ENCODE data around the gene TMEM179.
"Not testable (repeated sequence)": the region's sequence is repeated elsewhere in the genome, so short reads cannot be mapped to it uniquely, and the experiment has no call there.

Gene TMEM179

DNA sequence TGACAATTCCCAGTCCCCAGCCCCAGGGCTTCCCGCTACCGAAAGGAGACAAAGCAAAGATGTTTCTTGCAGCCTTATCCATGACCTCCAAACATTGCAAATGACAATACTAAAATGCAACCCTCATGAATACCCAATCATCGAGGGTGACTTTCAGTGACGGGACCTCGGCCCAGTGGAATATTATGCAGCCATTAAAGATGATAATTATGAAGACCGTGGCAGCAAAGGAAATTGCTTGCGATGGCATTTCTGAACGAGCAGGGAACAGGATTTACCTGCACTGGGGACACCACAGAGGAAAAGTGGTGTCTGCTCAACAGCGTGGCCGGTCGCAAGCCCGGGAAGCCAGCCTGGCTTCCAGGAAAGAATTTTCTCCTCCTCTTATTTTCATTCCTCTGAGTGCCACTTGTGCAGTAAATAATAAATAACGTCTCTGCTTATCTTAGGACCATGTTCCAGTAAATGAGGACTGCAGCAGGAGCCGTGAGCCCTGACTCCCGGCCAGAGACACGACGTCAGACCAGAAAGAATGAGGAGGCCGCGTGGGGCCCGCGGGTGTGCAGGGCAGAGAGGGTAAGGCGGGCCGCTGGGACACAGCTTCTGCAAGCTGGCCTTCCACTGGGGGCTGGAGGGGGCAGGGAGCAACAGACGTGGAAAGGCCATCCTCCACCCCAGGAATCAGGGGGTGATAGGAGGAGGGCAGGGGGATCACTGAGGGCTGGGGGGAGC lies 18.4 kb downstream of the TMEM179 start:
- no peak for DNase-seq

DNA sequence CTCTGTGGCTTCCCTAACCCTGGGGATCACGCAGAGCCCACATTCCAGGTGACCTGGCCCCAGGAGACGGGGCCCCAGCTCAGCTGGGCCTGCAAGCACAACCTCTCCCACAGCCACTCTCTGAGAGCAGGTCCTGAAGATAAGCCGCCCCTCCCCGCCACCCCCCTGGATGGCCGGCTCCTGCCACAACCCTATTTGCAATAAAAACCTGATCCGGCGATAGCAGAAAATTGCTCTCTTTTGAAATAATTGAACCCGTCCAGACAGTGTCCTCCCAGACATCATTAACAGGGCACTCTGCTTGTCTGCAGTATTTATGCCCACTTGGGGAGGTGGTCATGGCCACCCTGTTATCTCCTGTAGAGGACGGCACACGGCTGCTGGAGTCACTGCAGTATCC lies 20.0 kb downstream of the TMEM179 start:
- no peak for DNase-seq

DNA sequence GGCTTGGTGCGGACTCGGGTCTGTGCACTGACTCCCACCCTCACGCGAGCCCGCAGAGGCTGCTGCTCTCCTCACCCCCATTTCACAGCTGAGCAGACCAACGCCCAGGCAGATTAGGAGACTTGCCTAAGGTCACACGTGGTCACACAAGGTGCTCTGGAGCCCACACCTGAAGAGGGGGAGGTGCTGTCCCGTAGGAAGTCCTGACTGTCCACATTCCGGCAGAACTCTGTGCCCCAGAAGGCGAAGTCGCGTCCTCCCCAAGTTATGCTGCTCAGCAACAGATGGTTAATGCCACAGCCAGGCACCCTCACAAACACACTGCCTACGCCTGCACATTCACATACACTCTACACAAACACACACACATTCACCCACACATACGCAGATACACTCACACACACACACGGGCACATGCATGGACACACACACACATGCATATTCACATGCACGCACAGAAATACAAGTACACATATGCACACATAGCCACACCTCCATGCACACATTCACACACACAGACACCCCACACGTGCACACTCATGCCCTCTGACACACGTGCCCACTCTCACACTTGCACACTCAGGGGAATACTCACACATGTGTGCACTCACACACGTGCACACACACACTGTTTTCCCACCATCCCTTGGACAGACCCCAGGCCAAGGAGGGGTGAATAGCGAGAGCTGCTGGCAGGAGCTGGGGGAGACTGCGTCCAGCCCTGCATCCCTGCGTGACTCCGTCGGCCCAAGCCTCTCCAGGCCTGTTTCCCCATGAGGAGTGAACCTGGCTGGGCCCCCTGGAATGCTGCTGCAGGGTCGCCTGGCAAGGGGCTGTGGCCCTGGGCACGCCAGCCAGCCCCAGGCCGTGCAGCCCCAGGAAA lies 20.9 kb downstream of the TMEM179 start:
- DNase-seq = no peak

DNA sequence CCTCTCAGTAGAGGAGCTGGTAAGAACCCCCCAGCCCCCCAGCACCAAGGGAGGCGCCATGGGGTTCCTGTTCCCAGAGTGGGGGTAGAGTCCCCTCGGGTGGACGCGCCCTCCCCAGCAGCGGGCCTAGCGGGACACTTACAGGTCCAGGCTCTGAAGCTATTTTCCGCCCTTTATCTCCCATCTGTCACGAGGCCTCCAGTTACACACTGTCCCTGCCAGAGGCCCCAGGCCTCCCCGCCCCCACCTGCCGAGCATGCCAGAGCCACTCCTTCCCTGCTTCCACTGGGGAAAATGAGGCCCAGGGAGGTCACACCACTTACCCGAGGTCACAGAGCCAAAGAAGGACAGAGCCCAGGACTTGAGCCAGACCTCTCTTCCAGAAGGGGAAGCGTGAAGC lies 21.9 kb downstream of the TMEM179 start:
- DNase-seq = no peak

DNA sequence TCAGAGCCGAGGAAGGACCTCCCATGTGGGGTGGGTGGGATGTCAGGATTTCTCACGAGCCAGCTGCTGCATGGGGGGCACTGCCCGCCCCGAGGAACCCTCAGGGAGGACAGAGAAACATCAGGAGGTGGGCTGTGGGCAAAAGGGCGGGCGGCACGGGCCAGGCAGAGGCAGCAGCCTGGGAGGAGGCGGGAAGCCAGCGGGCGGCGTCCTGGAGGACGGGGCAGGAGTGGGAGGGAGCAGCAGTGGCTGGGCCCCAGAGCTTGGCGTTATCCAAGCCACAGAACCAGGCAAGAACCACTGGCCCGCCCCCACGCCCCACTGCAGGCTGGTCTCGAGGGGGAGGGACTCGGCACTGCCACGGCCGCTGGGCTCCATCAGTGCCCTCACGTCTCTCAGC lies 22.6 kb downstream of the TMEM179 start:
- DNase-seq = no peak

DNA sequence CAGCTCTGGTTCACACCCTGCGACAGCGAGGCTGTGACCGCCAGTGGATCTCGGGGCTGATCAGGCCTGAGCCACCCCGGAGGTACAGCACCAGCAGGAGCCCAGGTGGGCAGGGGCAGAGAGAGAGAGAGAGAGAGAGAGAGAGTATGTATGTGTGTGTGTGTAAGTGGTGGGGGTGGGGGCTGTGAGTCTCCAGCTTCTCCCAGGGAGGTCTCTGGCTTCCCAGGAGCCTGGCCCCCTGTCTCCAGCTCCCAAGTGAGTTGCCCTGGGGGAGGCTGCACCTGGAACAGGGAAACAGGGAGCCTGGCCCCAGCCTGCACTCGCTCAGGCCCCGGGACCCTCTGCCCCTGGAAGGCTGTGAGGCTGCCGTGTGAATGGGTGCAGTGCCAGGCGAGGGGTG lies 23.1 kb downstream of the TMEM179 start:
- DNase-seq = no peak

DNA sequence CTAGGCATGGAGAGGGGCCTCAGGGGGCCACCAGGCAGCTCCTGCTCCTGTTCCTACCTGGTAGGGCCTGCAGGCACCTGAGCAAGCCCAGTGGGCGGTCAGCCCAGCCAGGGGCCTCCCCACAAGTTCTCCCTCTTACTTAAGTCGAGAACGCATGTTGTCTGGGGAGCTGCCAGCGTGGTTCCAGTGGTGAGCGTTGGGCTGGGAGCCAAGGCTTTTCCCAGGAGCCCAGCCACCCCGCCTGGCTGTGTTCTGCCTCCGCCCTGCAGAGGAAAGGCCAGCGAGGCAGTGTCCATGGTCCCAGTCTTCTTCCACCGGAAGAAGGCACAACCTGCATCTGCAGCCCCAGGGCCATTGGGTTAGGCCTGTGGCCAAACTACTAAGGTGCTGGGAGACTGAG lies 23.6 kb downstream of the TMEM179 start:
- no peak for DNase-seq

DNA sequence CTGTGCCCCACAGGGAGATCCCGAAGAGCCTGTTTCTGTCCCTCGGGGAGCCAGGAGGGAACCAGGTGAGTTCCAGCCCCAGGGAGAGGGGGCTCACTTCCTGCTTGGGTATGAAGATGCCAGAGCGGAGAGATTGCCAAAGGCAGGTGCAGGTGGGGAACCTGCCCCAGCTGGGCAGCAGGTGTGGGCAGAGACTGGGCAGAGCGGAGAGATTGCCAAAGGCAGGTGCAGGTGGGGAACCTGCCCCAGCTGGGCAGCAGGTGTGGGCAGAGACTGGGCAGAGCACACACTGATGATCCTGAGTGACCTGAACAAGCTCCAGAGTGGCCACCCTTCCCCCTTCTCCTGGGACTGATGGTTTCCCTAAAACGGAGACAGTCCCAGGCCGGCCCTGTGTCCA lies 24.6 kb downstream of the TMEM179 start:
- DNase-seq = not testable (repeated sequence)

DNA sequence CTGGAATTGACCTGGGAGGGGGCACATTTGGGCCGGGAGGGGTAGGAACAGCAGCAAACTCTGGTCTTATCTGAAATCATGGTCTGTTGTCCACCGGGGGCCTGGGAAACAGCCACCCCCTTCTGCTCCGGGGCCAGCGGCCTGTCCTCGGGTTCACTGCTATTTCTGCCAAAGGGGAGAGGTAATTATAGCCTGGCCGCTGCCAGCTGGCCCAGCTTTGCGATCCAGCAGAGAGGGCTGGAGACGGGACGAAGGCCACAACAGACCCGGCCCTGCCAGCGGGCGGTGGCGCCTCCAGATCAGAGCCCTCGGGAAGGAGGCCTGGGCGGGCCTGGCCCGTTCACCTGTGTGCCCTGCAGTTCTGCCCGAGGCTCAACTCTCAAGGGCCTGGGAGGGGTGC lies 25.1 kb downstream of the TMEM179 start, which contains the start of gene C14orf180:
Gene C14orf180 (plus strand): TSS at position 258 of the 400 bp plus-strand sequence. CDS start 6,667 bp downstream, outside the sequence.
- no peak for DNase-seq

DNA sequence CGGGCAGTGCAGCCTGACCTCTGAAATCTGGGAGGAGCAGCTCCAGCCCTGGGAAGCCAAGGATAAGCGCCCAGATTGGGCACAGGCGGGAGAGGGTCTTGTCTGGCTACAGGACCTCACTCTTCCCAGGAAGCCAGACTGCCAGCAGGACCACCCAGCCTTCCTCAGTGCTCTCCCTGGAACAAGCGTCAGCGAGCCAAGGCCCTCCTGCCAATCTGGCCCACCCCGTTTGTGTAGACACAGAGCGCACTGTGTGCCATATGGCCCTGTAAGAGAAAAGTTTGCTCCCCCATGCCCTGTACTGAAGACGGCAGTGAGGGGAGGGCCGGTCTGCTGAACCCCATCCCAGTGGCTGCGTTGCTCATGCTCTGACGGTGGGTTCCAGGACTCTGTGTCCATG lies 26.3 kb downstream of the TMEM179 start:
- no peak for DNase-seq

DNA sequence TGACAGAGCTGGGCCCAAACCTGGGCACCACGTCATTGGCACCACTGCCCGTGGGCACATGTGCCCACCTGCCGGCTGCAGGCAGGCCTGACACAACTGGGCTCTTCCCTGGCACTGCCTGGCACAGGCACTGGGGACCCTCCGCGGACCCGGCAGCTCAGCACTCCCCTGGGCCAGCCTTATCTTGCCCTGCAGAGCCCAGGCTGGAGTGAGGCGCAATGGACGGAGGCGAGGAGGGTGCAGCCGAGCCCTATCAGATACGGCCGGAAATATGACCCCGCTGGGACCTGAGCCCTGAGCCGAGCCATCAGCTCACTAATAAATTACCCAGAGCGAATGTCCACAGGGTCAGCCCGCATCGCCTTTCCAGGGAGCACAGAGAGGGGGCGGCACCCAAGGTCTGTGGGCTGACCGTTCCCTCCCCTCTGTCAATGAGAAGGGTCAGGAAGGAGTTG lies 26.7 kb downstream of the TMEM179 start:
- DNase-seq = no peak

DNA sequence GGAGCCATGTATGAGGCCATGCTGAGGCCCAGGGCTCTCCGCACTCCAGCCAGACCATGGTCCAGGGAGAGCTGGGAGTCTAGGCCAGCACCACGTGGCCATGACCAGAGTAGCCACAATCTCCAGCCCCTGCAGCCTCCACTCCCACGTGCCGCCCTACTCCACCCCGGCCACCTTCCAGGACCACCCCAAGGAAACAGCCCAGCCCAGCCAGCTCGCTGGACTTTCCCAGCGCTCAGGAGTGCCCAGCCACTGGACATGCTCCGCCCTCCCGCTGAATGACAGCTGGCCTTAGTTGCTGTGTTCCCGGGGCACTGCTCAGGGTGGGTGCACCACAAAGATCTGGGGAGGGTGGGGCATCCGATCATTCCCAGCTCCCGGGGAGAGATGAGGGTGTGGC lies 27.1 kb downstream of the TMEM179 start:
- no peak for DNase-seq

DNA sequence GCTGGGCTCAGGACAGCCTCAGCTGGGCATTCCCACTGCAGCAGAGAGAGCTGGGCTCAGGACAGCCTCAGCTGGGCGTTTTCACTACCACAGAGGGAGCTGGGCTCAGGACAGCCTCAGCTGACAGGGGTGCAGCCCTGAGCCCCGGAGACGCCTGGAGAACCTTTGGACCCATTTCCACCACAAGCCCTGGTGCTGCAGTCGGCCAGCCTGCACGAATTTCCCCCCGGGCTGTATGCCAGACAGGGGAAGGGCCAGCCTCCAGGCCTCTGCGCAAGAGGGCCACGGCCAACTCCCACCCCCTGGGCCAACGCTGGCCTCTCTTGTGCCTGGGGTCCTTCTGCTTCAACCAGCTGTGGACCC lies 27.6 kb downstream of the TMEM179 start:
- no peak for DNase-seq

DNA sequence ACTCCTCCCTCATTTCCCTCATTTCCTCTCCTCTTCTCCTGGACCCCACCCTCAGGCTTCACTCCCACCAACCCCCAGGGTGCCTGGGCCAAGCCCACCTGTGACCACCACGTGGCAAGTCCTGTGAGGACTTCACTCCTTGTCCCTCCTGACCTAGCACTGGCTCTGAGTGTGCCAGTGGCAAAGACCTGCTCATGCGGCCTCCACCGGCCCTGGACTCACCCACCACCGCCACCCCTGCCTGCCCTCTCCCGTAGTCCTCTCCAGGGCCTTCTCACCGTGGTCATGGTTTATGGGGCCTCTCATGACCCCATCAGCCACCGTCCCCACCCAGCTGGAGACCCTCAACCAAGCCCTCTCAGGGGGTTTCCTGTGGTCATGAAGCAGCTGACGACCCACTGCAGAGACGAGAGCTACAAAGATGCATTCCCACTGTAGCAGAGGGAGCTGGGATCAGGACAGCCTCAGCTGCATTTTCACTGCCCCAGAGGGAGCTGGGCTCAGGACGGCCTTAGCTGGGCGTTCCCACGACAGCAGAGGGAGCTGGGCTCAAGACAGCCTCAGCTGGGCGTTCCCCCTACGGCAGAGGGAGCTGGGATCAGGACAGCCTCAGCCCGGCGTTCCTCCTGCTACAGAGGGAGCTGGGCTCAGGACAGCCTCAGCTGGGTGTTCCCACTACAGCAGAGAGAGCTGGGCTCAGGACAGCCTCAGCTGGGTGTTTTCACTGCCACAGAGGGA lies 28.2 kb downstream of the TMEM179 start:
- no peak for DNase-seq

DNA sequence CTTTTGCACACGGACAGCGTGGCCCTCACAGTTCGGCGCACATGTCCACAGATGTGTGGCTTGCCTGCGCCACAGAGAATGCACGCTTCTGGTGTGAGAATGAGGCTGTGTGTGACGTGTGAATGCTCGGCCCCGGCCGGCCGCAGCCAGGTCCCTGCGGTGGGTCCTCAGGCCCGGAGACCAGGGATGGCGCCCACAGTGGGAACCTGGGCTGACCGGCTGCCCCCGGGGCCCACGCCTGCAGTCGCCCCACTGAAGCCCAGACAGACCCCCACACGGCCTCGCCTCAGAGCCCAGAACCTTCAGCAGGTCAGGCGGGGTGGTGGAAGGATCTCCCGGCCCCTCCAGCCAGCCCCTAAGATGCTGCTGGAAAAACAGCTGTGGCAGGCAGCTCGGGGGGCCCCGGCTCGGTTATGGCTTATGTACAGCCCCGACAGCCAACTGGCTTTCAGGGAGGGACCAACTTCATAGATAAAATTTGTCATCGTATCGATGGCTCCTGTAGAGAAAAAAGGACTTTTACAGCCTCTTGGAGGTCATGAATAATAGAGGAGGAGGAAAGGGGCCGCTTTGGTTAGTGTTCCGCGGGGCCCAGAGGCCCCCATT lies 29.5 kb downstream of the TMEM179 start:
- DNase-seq = no peak

DNA sequence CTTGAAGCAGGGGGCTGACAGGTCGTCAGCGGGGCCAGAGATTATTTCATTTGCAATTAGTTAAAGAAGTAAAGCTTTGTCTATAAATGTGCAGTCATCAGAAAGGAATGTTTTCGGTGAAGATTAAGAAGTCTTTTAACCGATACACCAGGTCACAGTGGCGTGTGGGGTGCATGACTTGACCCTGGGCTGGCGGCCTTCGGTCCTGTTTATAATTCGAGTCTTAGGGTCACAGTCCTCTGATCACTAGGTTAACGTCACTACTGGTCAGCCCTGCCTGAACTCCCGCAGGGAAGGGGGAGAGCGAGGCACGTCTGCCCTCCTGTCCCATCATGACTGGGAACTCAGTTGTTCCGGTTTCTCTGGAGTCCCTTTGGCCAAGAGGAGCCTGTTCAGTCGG lies 30.0 kb downstream of the TMEM179 start:
- no peak for DNase-seq

DNA sequence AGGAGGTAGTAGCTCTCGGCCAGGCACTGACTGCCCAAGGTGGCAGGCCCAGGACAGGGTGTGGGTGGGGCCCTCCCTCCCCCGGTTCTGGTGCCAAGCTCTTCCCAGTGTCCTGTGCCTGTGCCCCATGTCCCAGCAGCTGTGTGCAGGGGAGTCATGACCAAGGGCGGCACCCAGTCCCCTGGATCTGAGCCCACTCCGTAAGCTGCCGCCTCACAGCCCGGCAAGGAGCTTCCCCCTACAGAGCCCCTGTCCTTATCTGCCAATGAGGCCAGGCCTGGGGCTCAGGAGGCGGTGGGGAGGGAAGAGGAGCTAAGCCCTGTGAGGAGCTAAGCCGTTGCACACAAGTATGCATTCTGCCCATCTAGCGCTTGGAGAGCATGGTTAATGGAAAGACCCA lies 30.6 kb downstream of the TMEM179 start:
- DNase-seq = no peak

DNA sequence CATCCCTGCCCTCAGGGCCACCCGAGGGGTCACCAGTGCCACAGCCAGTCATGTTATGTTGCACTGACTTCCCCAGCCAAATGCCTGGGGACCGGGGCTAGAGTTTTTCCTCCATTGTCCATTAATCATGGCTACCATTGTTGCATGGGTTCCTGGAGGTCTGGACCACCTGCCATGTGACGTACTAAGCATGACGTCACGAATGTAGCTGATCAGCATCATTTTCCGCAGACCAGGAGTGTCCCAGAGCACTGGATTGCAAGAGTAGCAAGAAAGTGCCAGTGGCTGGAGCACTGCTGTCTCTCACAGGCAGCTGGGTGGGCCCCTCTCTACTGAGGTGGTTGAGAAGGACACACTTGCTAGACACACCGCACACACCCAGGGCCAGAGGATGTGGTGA lies 31.9 kb downstream of the TMEM179 start:
- no peak for DNase-seq

DNA sequence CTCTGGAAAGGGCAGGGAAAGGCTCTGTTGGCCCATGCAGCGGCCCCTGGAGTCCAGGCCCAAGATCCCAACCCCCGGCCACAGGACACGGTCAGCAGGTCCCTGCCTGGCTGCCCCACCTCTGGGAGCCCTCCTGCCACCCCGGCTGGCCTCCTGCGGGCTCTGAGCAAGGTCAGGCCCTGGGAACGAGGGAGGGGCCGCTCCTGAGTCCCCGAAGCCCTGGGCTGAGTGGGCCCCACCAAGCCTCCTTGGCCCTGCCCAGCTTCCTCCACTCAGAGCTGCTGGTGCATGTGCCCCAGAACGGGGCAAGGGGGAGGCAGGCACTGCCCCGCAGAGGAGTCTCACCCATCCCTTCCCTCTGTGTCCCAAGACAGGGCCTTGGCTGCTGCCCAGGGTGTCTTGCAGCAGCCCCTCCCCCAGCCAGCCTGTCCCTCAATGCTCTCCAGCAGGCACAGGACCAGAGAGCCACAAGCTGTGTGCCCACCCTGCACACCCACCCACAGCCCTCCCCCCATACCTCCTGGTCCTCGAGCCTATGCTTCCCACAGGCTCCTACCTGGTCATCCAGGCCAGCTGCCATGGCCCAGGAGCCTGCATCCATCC lies 32.4 kb downstream of the TMEM179 start:
- DNase-seq = no peak

DNA sequence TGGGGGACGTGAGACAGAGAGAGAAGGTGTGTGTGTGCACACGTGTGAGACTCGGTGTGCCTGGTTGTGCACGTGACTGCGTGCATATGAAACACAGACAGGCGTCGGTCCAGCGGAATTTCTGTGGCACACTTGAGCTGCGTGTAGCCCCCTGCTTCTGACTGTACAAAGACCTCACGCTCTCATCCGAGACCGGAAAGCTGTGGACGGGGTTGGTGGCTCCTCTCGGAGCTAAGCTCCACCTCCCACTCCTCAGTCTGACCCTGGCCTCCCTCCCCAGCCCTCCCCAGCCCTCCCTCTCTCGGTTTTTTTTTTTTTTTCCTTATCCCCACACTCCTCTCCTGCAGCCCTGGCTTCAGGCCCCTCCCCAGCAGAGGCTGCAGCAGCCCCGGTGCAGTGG lies 33.3 kb downstream of the TMEM179 start:
- DNase-seq = no peak

DNA sequence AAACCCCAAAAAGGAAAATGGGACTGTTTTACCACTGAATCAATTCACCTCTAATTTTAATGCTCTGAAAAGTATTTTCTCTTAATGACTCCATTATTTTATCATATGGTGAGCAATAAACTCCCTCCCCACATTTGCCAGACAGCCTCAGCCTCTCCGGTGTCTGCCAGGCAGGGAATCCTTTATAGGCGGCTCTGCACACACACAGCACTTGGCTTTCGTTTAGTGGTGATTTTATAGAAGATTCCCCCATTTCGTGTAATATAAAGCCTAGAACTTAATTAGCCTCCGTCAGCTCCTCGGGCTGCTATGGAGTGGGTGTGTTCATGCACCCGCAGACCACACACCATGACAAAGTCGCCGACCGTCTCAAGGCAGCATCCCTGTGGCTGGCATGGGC lies 35.1 kb downstream of the TMEM179 start:
- DNase-seq = no peak

DNA sequence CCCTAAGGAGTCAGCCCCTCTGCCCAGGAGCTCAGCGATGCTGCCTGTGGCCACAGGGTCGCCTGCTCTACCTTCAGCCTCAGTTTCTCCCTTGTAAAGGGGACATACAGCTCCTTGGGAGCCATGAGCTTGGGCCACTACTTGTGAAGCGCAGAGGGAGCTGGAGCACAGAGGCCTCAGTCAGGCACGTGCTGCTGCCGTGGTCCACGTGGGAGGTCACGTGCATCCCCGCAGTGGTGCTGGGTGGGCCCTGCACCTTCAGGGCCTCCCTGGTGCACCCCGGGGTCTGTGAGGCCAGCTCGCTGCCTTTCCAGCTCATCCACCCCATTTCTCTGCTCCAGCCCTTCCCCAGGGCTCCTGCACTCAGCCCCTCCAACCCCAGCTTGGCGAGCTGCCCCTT lies 36.0 kb downstream of the TMEM179 start:
- DNase-seq = no peak

DNA sequence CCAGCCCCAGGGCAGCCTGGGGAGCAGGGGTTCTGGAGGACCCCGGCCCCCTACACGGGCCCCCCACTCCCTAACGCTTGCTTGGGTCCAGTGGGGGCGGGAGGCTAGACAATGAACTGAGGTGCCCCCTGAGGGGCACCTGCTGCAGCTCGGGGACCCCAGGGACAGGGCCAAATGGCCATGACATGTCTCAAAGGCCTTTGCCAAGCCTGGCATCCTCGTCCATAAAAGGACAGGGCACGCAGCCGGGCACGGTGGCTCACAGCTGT lies 36.7 kb downstream of the TMEM179 start:
- no peak for DNase-seq
